Hippocampal formation (tissue), 2 donors: ENCODE data around the gene FBLN1.

Experiments
- DNase-seq, 2 donors: peaks; one replicate each; lab custom pipeline; 2025; lab: John Stamatoyannopoulos, UW

Gene FBLN1

DNA sequence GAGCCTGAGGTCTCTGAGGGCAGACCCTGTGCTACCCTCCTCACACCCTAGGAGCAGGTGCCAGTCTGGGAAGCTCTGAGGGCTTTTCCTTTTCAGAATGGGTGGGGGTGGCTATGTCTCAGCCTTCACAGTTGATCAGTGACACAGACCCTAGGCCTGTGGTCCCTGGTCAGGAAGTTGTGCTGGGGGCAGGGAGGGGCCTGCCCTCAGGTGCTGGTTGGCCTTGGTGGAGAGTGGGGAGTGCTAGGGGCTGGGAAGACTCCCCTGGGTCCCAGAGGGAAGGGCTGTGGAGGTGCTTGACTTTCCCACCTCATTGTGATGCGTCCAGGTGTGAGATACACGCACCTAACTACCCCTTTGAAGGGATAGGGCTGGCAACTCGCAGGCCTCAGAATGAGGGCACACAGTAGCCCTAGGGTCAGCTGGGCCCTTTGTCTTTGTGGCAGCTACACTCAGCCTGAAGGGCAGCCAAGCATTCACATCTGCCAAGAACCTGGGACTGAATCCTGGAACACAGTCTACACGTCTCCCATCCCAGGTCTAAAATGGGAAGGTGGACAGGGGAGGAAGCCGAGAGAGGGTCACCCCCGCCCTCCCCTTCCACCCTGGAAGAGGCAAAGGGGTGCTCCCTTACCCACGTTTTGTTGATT is 137.7 kb downstream of the FBLN1 start:
- no peak for DNase-seq

DNA sequence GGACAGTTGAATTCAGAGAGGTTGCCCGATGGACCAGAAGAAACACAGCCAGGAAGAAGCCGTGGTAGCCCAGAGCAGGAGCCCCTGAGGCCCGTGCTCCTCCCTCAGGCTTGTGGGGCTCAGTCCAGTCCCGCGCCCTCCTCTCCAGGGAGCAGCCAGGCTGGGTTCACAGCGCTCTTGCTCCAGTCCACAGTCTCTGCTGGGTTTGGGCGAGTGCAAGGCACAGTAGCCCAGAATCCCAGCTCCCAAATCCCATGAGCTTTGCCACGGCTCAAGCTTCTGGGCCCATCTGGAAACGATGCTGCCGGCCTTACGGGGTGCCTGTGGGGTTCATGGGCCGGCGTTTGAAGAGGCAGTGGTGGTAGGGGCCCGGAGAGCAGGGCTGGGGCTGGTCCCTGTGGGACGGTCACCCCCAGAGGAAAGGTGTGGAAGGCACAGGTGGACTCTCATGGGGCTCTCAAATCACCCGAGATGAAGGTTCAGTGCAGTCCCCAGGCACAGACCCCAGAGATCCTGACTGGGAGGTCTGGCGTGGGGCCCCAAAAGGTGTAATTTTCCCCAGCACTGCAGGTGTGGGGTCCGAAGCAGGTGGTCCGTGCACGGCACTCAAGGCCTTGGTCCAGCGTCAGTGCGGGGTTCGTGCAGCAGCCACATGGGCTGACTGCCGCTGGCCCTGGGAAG is 138.4 kb downstream of the FBLN1 start:
- DNase-seq: no peak

DNA sequence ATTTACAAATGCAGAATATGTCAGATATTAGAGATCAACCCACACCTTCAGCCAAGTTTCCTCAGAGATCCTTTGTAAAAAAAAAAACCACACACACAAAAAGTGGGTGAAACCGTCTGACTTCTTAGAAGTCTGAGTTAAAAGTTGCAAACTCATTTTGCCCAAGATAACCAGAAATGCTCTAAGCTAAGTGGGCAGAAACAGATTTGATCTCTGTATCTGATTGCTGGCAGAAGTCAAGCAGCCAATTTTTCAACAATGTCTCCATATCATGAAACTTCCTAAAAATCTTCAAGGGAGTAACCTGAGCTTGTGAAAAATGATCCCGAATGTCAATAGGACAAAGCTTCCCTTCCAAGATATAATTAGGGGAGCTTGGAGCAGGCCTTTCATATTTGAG is 140.3 kb downstream of the FBLN1 start:
- no peak for DNase-seq

DNA sequence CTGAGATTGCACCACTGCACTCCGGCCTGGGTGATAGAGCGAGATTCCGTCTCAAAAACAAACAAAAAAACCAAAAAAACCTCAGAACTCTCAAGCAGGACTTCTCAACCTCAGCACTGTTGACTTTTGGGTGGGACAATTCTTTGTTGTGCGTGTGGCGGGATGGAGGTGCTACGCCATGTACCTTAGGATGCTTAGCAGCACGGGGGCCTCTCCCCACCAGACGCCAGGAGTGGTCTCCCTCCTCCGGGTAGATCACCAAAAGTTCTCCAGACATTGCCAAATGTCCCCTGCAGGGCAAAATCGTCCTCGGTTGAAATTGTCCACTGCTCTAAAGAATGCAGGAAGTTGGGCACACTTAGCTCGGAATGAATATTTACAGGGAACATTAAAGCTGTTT is 142.0 kb downstream of the FBLN1 start:
- DNase-seq: no peak

DNA sequence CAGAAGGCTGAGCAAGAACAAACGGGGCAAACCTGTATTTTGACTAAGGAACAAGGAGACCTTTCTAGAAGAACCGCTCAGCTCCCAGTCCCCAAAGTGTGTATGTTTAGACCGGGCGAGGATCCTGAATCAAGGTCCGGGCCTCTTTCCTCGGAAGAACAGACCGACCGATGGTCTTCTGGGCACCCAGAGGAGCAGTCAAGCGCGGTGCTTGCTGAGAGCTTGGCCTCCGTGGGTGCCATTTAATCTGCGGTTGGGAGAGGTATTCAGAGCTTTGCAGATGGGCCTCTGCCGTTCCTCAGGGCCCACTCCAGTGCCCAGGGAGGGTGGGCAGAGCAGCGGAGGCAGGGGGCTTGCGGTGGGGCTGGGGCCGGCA is 142.5 kb downstream of the FBLN1 start:
- DNase-seq: no peak

DNA sequence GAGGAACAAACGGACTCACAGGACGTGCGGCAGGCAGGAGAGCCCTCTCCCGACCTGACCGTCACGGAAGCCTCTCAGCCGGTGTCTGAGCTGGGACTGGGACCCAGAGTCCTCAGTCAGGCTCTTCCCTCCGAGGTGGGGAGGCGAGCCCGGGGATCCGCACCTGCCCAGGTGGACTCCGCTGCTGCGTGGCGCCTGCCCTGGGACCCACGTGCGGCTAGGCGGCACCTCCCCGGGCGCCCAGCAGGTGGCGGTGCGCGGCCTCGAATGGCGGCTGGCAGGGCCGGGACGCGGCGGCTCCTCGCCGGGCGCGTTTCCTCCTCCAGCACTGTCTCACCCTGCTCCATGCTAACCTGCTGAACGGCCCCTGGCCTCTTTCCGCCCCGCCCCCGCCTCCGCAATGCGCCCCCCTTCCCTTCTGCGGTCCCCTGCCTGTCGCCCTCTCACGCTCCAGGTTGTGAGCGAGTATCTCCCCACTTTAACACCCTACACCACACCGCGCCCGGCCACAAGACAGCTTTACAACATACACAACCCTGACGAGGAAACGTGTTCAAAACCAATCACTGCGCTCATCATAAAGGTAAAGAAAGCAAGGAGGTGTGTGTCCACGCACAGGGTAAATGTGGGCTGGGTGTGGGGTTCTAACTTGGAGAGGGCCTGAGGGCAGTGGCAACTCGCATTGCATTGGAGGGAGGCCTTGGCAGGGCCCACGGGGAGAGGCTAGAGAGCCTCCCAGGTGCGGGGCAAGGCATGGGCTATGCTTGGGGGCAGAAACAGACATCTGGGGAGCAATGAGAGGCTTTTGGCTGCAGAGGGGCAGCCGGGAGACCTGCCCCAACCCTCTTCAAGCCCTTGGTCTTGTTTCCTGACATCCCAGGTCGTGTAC is 143.1 kb downstream of the FBLN1 start:
- peak; percentile 0 to 47 for DNase-seq

DNA sequence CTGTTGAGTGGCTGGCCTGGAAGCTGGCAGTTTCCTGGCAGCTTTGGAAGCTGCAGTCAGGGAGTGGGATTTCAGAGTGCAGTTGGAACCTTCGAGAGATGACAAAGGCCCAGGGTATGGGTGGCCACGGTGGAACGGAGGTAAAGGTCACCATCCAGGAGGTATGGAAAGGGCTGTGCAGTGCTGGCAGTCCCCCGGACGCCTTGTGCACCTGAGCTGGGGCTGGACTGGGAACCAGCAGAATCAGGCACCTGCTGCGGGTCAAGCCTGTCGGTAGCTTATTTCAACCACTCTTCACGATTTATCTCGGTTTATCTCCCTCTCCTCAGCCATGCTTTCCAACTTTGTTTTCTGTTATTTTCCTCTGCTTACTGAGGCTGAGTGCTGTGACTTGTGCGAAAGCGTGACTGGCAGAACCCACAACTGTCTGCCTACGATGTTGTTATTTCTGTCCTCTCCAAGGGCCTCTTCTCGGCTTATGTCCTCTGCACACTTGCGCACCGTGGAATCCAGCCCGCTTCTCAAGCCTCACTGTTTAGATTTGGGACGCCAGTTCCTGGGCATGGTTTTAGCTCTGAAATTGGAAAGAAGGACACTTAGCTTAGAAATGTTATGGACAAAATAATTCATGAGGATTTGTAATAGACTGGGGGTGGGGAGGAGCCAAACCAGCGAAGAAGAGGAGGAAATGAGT is 145.0 kb downstream of the FBLN1 start:
- no peak for DNase-seq

DNA sequence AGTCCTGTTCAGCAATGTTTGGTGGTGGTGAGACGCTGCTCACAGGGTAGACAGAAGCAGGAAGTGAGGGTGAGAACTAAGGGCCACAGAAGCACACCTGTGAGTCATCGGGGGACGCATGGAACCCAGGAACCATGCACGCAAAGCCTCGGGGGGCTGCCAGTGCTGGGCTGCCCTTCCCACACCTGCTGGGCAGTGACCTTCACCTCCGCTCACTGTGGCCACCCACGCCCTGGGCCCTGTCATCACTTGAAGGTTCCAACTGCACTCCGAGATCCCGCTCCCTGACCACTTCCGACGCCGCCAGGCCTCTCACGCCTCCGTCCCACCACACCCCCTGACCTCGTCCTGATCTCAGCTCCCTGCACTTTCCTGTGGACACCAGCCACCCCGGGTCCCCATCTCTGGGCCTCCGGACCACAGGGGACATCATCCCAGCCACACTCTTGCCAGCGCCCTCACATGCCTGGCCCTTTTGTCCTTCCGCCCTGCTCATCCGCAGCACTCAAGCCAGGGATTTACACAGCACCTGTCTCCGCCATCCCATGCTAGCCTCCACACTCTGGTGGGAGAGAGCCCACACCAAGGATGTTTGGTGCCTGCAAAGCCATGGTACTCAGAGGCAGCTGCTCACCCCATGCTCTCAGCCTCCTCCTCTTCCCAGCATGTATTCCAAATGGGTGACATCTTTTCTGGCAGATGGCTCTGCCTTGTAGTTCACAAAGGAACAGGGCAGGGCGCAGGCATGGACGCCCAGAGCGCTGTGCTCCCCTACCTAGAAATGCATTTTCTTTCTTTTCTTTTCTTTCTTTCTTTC is 145.8 kb downstream of the FBLN1 start:
- DNase-seq: no peak

DNA sequence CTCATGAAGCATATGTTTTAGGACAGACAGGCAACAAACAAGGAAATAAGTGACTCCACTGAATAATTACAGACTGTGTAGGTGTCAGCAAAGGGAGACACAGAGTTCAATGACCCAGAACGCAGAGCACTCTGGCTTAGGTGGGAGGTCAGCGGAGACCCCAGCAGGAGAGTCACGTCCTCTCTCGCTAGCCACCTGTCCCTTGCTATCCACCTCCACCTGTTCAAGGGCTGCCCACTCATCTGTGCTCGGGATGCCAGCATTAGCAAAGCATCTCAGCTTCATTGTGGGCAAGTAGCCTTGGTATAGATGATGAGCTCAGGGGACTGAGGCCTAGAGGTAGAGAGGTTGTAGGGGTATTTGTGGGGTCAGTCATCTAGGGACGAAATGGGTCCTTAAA is 147.1 kb downstream of the FBLN1 start:
- DNase-seq: no peak

DNA sequence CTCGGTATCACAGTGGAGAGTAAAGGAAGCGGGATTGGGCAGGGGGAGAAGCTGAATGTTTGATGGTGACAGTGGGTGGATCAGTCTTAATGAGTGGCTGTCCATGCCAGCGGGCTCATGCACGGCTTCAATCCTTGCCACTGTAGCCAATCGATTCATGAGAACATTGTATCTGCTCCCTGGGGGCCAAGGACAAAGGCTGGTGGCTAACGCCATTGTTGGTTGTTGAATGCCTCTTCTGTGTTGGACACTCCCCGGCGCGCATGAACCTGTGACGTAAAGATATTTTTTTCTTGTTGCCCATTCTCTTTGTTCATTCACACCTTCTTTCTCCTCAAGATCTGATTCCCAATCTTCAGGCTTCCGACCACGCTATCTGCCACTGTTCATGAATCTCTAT is 148.0 kb downstream of the FBLN1 start:
- DNase-seq: no peak
